ENCODE measurements around the gene CTIF. TPM values are rescaled to one million over a fixed set of nuclear protein-coding genes. Genes with fewer than 3 reads are reported as not detected.

Gene CTIF
- 25.0 and 27.0 TPM in 2 replicates for total RNA-seq

GRCh38 chr18:48538531-48539405, at the start of gene CTIF:
Gene CTIF, plus strand, starts transcription at chr18:48539031. Its CDS starts 80,535 bp downstream, at chr18:48619566.

Other genes with a start within 250 kb of the CTIF start
- gene ZBTB7C, start 129.6 kb upstream of the CTIF start, total RNA-seq: 0.29 and 0.31 TPM in 2 replicates

Measured in cardiac ventricle fibroblast (primary cell).